Measurements from ENCODE around the gene TBC1D10B. TPM values are rescaled to one million over a fixed set of nuclear protein-coding genes. Genes with fewer than 3 reads are reported as not detected.

The TBC1D10B gene
- total RNA-seq, 1 experiment from 2014 or later: 56.6 TPM

Other genes starting within 250 kb of the TBC1D10B start
- 36.2 and 81.1 TPM in 2 replicates for gene MAPK3, start 247.3 kb downstream of the TBC1D10B start, total RNA-seq (2014; rRNA removed; shearing (Covaris generic); ENCODE audit: low replicate concordance)
- 0.41 and 2.3 TPM in 2 replicates for gene CORO1A, start 186.9 kb downstream of the TBC1D10B start, total RNA-seq (2014; rRNA removed; shearing (Covaris generic); ENCODE audit: low replicate concordance)
- 234 and 384 TPM in 2 replicates for gene BOLA2B, start 176.8 kb downstream of the TBC1D10B start, total RNA-seq (2014; rRNA removed; shearing (Covaris generic); ENCODE audit: low replicate concordance)
- gene SLX1A, start 176.6 kb downstream of the TBC1D10B start, total RNA-seq (2014; rRNA removed; shearing (Covaris generic); ENCODE audit: low replicate concordance): 9.5 and 53.4 TPM in 2 replicates
- 9.4 TPM in 1 of 2 replicates, not detected in the other for gene SULT1A3, start 171.2 kb downstream of the TBC1D10B start, total RNA-seq (2014; rRNA removed; shearing (Covaris generic); ENCODE audit: low replicate concordance)
- gene NPIPB13, start 122.0 kb downstream of the TBC1D10B start, total RNA-seq (2014; rRNA removed; shearing (Covaris generic); ENCODE audit: low replicate concordance): 0.43 and 0.78 TPM in 2 replicates
- gene CD2BP2, start 15.2 kb downstream of the TBC1D10B start, total RNA-seq (2014; rRNA removed; shearing (Covaris generic); ENCODE audit: low replicate concordance): 123 and 162 TPM in 2 replicates
- not detected in 2 replicates for gene MYL11, start 4.3 kb upstream of the TBC1D10B start, total RNA-seq (2014; rRNA removed; shearing (Covaris generic); ENCODE audit: low replicate concordance)
- not detected in 2 replicates for gene SEPTIN1, start 12.1 kb upstream of the TBC1D10B start, total RNA-seq (2014; rRNA removed; shearing (Covaris generic); ENCODE audit: low replicate concordance)
- 34.6 and 35.6 TPM in 2 replicates for gene ZNF48, start 24.9 kb upstream of the TBC1D10B start, total RNA-seq (2014; rRNA removed; shearing (Covaris generic); ENCODE audit: low replicate concordance)
- gene ZNF771, start 37.1 kb upstream of the TBC1D10B start, total RNA-seq (2014; rRNA removed; shearing (Covaris generic); ENCODE audit: low replicate concordance): 13.2 and 35.7 TPM in 2 replicates
- 161 and 164 TPM in 2 replicates for gene DCTPP1, start 59.5 kb upstream of the TBC1D10B start, total RNA-seq (2014; rRNA removed; shearing (Covaris generic); ENCODE audit: low replicate concordance)
- gene SEPHS2, start 75.4 kb upstream of the TBC1D10B start, total RNA-seq (2014; rRNA removed; shearing (Covaris generic); ENCODE audit: low replicate concordance): 116 and 127 TPM in 2 replicates
- not detected in 2 replicates for gene ITGAL, start 102.2 kb upstream of the TBC1D10B start, total RNA-seq (2014; rRNA removed; shearing (Covaris generic); ENCODE audit: low replicate concordance)
- 97.6 and 99.4 TPM in 2 replicates for gene ZNF768, start 156.1 kb upstream of the TBC1D10B start, total RNA-seq (2014; rRNA removed; shearing (Covaris generic); ENCODE audit: low replicate concordance)
- 29.1 and 46.8 TPM in 2 replicates for gene ZNF747, start 164.4 kb upstream of the TBC1D10B start, total RNA-seq (2014; rRNA removed; shearing (Covaris generic); ENCODE audit: low replicate concordance)
- gene ZNF764, start 187.9 kb upstream of the TBC1D10B start, total RNA-seq (2014; rRNA removed; shearing (Covaris generic); ENCODE audit: low replicate concordance): 9.0 and 9.1 TPM in 2 replicates
- gene ZNF688, start 201.2 kb upstream of the TBC1D10B start, total RNA-seq (2014; rRNA removed; shearing (Covaris generic); ENCODE audit: low replicate concordance): 30.5 and 31.2 TPM in 2 replicates
- 2.8 and 7.6 TPM in 2 replicates for gene ZNF785, start 215.2 kb upstream of the TBC1D10B start, total RNA-seq (2014; rRNA removed; shearing (Covaris generic); ENCODE audit: low replicate concordance)
- 7.0 and 12.0 TPM in 2 replicates for gene ZNF689, start 239.9 kb upstream of the TBC1D10B start, total RNA-seq (2014; rRNA removed; shearing (Covaris generic); ENCODE audit: low replicate concordance)

All from Caki2 (cell line).